K562 (cell line): ENCODE results near the gene NR2E1. TPM values are rescaled to one million over a fixed set of nuclear protein-coding genes. Genes with fewer than 3 reads are reported as not detected.

Experiments used
- ATAC-seq: fragments of 200-7000 bp; cut with Tn5 transposase; 3 replicates; pipeline ENCODE4 v1.9.1; 2020; ENCODE audit warnings: moderate library complexity
- BruUV-seq: library from RNA; stranded (reverse); fragments of 400-500 nt; replicated peaks from 2 replicates; lab custom pipeline; 2021; lab: Mats Ljungman, UMichigan
- CTCF ChIA-PET: fragments of 300-600 bp; formaldehyde crosslinking; extraction: SDS; loops from one replicate; lab custom pipeline; 2021; ENCODE audit warnings: low intra/inter-chr PET ratio; lab: Yijun Ruan, JAX
- POLR2A ChIA-PET: fragments of 300-600, 350-650 bp; sonication (Branson Sonifier 250); formaldehyde crosslinking; extraction: SDS; loops from one replicate; lab custom pipeline; 2021; ENCODE audit warnings: antibody characterized with exemption, inconsistent platforms; lab: Yijun Ruan, JAX
- DNase-seq, 4 experiments: peaks; one replicate each; pipeline versions ENCODE4 v3.0.0 to v3.0.0-alpha.2; 2011 to 2018; ENCODE audit warnings: low spot score in 3 of 4, mixed read lengths in 3 of 4; ENCODE audit errors: extremely low read depth in 1 of 4
- FAIRE-seq: peaks from 2 replicates; lab custom pipeline; 2011; peaks lifted over from hg19 to GRCh38; lab: Jason Lieb, UNC
- H2AFZ ChIP-seq: 2 replicates; pipeline ENCODE4 v1.6.0; 2011; ENCODE audit warnings: low read depth, low read length, control low read depth, inconsistent platforms
- H3K27ac ChIP-seq: fragments of 200-600 bp; 3 replicates; pipeline ENCODE4 v1.8.0; 2011; ENCODE audit warnings: low read depth, mild to moderate bottlenecking, control low read depth, inconsistent platforms, low read length, moderate library complexity, mixed read lengths; ENCODE audit errors: extremely low read depth
- H3K27me3 ChIP-seq, 2 experiments: fragments of 300-600 bp in 1 of 2; 2 replicates in 1 of 2; 3 replicates in 1 of 2; pipeline versions ENCODE4 v1.6.0 to v1.8.0; 2011; ENCODE audit warnings: inconsistent platforms in 2 of 2, low read length in 2 of 2, mild to moderate bottlenecking in 1 of 2, mixed read lengths in 1 of 2, moderate library complexity in 1 of 2; ENCODE audit not compliant: control insufficient read depth in 2 of 2, insufficient read depth in 2 of 2
- H3K36me3 ChIP-seq: fragments of 300-600 bp; 3 replicates; pipeline ENCODE4 v1.8.0; 2011; ENCODE audit warnings: mild to moderate bottlenecking, low read length, inconsistent platforms; ENCODE audit not compliant: control insufficient read depth, insufficient read depth
- H3K4me1 ChIP-seq, 2 experiments: fragments of 200-600 bp in 1 of 2; replicated peaks in 1 of 2; 2 replicates in 1 of 2; 3 replicates in 1 of 2; pipeline versions ENCODE4 v1.5.1 to v1.8.0; 2011; ENCODE audit warnings: inconsistent platforms in 2 of 2, low read length in 2 of 2, mild to moderate bottlenecking in 1 of 2, mixed read lengths in 1 of 2, moderate library complexity in 1 of 2; ENCODE audit not compliant: control insufficient read depth in 2 of 2, insufficient read depth in 2 of 2
- H3K4me2 ChIP-seq: 2 replicates; pipeline ENCODE4 v1.6.1; 2011; ENCODE audit warnings: low read length, control low read depth, inconsistent platforms, mixed read lengths; ENCODE audit not compliant: insufficient read depth
- H3K4me3 ChIP-seq: fragments of 200-600 bp; sonication (generic), shearing (Covaris generic); 2 replicates; pipeline ENCODE4 v1.5.1; 2016; ENCODE audit warnings: control low read depth, inconsistent platforms
- H3K79me2 ChIP-seq: fragments of 200-600 bp; 3 replicates; pipeline ENCODE4 v1.8.0; 2011; ENCODE audit warnings: low read length, inconsistent platforms; ENCODE audit not compliant: control insufficient read depth, insufficient read depth
- H3K9ac ChIP-seq, 2 experiments: 2 replicates each; pipeline versions ENCODE4 v1.6.0 to v1.6.1; 2011; ENCODE audit warnings: low read depth in 2 of 2, low read length in 2 of 2, control low read depth in 1 of 2, inconsistent platforms in 1 of 2, mild to moderate bottlenecking in 1 of 2, mixed read lengths in 1 of 2; ENCODE audit not compliant: insufficient read depth in 1 of 2
- H3K9me1 ChIP-seq: one replicate; pipeline ENCODE4 v1.6.0; 2011; ENCODE audit warnings: inconsistent platforms, mild to moderate bottlenecking, low read length, moderate library complexity; ENCODE audit not compliant: control insufficient read depth, insufficient read depth
- H3K9me3 ChIP-seq: replicated peaks from 2 replicates; pipeline ENCODE4 v1.5.1; 2011; ENCODE audit warnings: low read depth, low read length, inconsistent platforms; ENCODE audit not compliant: control insufficient read depth, insufficient read depth
- H4K20me1 ChIP-seq: replicated peaks from 2 replicates; pipeline ENCODE4 v1.6.1; 2011; ENCODE audit warnings: low read length, inconsistent platforms, mixed read lengths; ENCODE audit not compliant: control insufficient read depth, insufficient read depth
- CBFA2T3 ChIP-seq: fragments of 450-650 bp; IDR thresholded peaks from 2 replicates; pipeline ENCODE4 v1.6.1; 2017
- KDM1A ChIP-seq, 2 experiments: fragments of 450-650 bp; IDR thresholded peaks; 2 replicates each; pipeline ENCODE4 v1.6.1; 2016; ENCODE audit warnings: mild to moderate bottlenecking in 2 of 2
- MTA2 ChIP-seq: fragments of 450-650 bp; IDR thresholded peaks from 2 replicates; pipeline ENCODE4 v1.6.1; 2016; ENCODE audit warnings: low read depth
- RCOR1 ChIP-seq, 2 experiments: IDR thresholded peaks; 2 replicates each; pipeline ENCODE4 v1.6.1; 2012; ENCODE audit warnings: low read depth in 2 of 2, low read length in 2 of 2, borderline replicate concordance in 1 of 2, improper control_type of control experiment in 1 of 2
- TAL1 ChIP-seq: fragments of 450-650 bp; IDR thresholded peaks from 2 replicates; pipeline ENCODE4 v1.6.1; 2016; ENCODE audit warnings: mild to moderate bottlenecking
- TCF3 ChIP-seq: sonication (generic); formaldehyde crosslinking; IDR thresholded peaks from 2 replicates; pipeline ENCODE4 v1.4.0; 2020; ENCODE audit warnings: mild to moderate bottlenecking, missing genetic modification reagents
- TEAD4 ChIP-seq, 2 experiments: sonication (generic) in 1 of 2; formaldehyde crosslinking in 1 of 2; IDR thresholded peaks; 2 replicates each; pipeline versions ENCODE4 v1.6.1 to v1.8.0; 2012 to 2022; ENCODE audit warnings: borderline replicate concordance in 1 of 2, inconsistent platforms in 1 of 2, low read length in 1 of 2, mild to moderate bottlenecking in 1 of 2, missing genetic modification reagents in 1 of 2
- ZC3H8 ChIP-seq: fragments of 450-650 bp; IDR thresholded peaks from 2 replicates; pipeline ENCODE4 v1.6.1; 2017
- ZNF311 ChIP-seq: fragments of 250-450 bp; sonication (Bioruptor Pico); IDR thresholded peaks from 2 replicates; pipeline ENCODE4 v1.4.0; 2020; ENCODE audit warnings: mild to moderate bottlenecking, moderate library complexity
- WGBS: fragments of 100-300 bp; shearing (Covaris generic); methylation state at CpG from one replicate; pipeline ENCODE4 v1.1.6; 2016; ENCODE audit warnings: low coverage, mixed read lengths; ENCODE audit not compliant: insufficient coverage; ENCODE audit errors: missing lambda C conversion rate; 5-methylcytosine and 5-hydroxymethylcytosine counted together
- in situ Hi-C: fragments of 300-500 bp; cut with MboI; formaldehyde crosslinking; loops from 4 replicates; pipeline ENCODE4 v1.15.0; 2018; ENCODE audit warnings: inconsistent platforms, mixed read lengths
- intact Hi-C: fragments of 100-400 bp; cut with micrococcal nuclease; formaldehyde crosslinking; loops from 2 replicates; pipeline ENCODE4 v1.14.2; 2022
- polyA plus RNA-seq, 8 experiments: library from polyadenylated mRNA; depleted of rRNA in 4 of 8; stranded (reverse) in 5 of 8; unstranded in 3 of 8; fragments of >200 nt; fragmentation: Nextera tagmentation in 2 of 8; fragmentation: Illumina TruSeq in 1 of 8; extraction: Ambion mirVana in 2 of 8; extraction: Trizol in 1 of 8; gene quantifications; 2 replicates each; pipeline versions ENCODE4 v1.2.1 to v1.2.3, GENCODE V29; 2011 to 2014; ENCODE audit warnings: inconsistent platforms in 1 of 8, missing spikeins in 1 of 8
- total RNA-seq, 7 experiments: library from RNA; depleted of rRNA in 6 of 7; stranded (reverse); fragments of >200 nt in 6 of 7; fragmentation: Illumina TruSeq in 2 of 7; extraction: Trizol in 2 of 7; gene quantifications; 2 replicates each; pipeline versions ENCODE4 v1.2.1 to v1.2.3, GENCODE V29; 2011 to 2021; ENCODE audit warnings: low replicate concordance in 1 of 7
- TF ChIP-seq, protein P1 (sequence below): fragments of 150-350 bp; IDR thresholded peaks from 2 replicates; pipeline ENCODE4 v1.6.1; 2014; ENCODE audit warnings: low read depth, mild to moderate bottlenecking, low read length, borderline replicate concordance
- TF ChIP-seq, protein P2 (sequence below), 2 experiments: fragments of 150-350 bp in 1 of 2; IDR thresholded peaks; 2 replicates each; pipeline ENCODE4 v1.6.1; 2012 to 2016; ENCODE audit warnings: low read depth in 2 of 2, low read length in 2 of 2, mild to moderate bottlenecking in 1 of 2, moderate library complexity in 1 of 2
- TF ChIP-seq, protein P3 (sequence below): fragments of 450-650 bp; formaldehyde crosslinking; IDR thresholded peaks from 2 replicates; pipeline ENCODE4 v1.4.0; 2020; ENCODE audit warnings: mild to moderate bottlenecking, moderate library complexity
- TF ChIP-seq, protein P4 (sequence below): sonication (generic); formaldehyde crosslinking; IDR thresholded peaks from 2 replicates; pipeline ENCODE4 v1.5.0; 2020; ENCODE audit warnings: missing genetic modification reagents

NR2E1 gene
- total and polyA plus RNA-seq, 9 of the 15 experiments (the other 6 are each of a cell fraction or from before 2014, with no cell fraction given) = not detected

DNA sequence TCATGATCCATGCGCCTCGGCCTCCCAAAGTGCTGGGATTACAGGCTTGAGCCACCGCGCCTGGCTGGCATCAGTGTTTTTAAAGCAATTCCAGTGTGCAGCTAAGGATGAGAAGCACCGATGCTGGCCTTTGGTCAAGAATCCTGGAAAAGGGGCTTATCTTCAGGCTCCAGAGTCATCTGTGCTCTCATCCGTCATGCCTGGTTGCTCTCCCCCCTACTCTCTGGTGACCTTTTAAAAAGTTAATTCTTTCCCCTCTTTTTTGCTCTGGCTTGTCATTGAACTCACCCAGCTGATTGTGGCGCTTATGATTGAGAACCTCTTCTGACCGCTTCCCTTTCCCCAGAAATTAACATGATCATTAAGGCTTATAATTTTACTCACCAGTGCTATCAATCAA is 28.7 kb downstream of the NR2E1 start:
- no peaks in the 10 kb centered on the region for H3K36me3 ChIP-seq
- WGBS = 3% methylated on average over 8 of the region's 8 CpGs
- POLR2A ChIA-PET = interaction anchor here (0.9 to 1.1 kb wide), 2 partner anchors 20 to 23 kb away, joined by 3 read pairs; no protein-coding TSS in a partner anchor
- no peak for FAIRE-seq
- H3K9ac ChIP-seq = no peak overlapping the region
- intact Hi-C loops (no loop called here), in situ Hi-C loops (no loop called here)
- no peak overlapping the region for H2AFZ ChIP-seq
- peak; percentile 33; the same call in 2 of the 3 replicates for ATAC-seq
- peaks cover 13 to 18% of the 10 kb centered on the region in 2 experiments; a peak in 4 of 5 replicates for H3K27me3 ChIP-seq
- DNase-seq = peak in 1 of 4 experiments; percentile 41
- H3K4me1 ChIP-seq = peaks cover 2 to 9% of the 10 kb centered on the region in 2 experiments; a peak in 3 of 5 replicates
- no peak overlapping the region for H3K4me2 ChIP-seq
- H3K9me1 ChIP-seq = no peaks in the 10 kb centered on the region
- 0 out of 2 replicates have a peak, but pooled peaks cover 3% of the 10 kb centered on the region for H4K20me1 ChIP-seq
- H3K9me3 ChIP-seq = no peaks in the 10 kb centered on the region
- no peak overlapping the region for H3K4me3 ChIP-seq
- CTCF ChIA-PET = no interaction called here
- H3K27ac ChIP-seq = no peak overlapping the region
- no TSS peak for BruUV-seq
- no peaks in the 10 kb centered on the region for H3K79me2 ChIP-seq
- TF ChIP-seq, protein P1, sequence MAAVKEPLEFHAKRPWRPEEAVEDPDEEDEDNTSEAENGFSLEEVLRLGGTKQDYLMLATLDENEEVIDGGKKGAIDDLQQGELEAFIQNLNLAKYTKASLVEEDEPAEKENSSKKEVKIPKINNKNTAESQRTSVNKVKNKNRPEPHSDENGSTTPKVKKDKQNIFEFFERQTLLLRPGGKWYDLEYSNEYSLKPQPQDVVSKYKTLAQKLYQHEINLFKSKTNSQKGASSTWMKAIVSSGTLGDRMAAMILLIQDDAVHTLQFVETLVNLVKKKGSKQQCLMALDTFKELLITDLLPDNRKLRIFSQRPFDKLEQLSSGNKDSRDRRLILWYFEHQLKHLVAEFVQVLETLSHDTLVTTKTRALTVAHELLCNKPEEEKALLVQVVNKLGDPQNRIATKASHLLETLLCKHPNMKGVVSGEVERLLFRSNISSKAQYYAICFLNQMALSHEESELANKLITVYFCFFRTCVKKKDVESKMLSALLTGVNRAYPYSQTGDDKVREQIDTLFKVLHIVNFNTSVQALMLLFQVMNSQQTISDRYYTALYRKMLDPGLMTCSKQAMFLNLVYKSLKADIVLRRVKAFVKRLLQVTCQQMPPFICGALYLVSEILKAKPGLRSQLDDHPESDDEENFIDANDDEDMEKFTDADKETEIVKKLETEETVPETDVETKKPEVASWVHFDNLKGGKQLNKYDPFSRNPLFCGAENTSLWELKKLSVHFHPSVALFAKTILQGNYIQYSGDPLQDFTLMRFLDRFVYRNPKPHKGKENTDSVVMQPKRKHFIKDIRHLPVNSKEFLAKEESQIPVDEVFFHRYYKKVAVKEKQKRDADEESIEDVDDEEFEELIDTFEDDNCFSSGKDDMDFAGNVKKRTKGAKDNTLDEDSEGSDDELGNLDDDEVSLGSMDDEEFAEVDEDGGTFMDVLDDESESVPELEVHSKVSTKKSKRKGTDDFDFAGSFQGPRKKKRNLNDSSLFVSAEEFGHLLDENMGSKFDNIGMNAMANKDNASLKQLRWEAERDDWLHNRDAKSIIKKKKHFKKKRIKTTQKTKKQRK = no peak
- TF ChIP-seq TCF3 (peak; percentile 61), KDM1A (IDR thresholded peaks at IDR 0.05) (peak; percentile 45 to 77; a peak in 3 of 4 replicates), TAL1 (peak; percentile 62), ZC3H8 (no peak), MTA2 (peak; percentile 36; the same call in 1 of the 2 replicates), CBFA2T3 (peak; percentile 72), RCOR1 (IDR thresholded peaks at IDR 0.05; ENCODE audit: borderline replicate concordance in 1 of 2, low read depth in 2 of 2, low read length in 2 of 2) (0 out of 4 replicates have a peak, but pooled peaks of 1 of the 2 experiments have one; percentile 10), TEAD4 (IDR thresholded peaks at IDR 0.05; ENCODE audit: low read length) (0 out of 2 replicates have a peak, but pooled peaks have one; percentile 34), TEAD4 (CRISPR knock-in tag; IDR thresholded peaks at IDR 0.05; ENCODE audit: borderline replicate concordance) (no peak), ZNF311 (no peak)
- TF ChIP-seq, protein P2, sequence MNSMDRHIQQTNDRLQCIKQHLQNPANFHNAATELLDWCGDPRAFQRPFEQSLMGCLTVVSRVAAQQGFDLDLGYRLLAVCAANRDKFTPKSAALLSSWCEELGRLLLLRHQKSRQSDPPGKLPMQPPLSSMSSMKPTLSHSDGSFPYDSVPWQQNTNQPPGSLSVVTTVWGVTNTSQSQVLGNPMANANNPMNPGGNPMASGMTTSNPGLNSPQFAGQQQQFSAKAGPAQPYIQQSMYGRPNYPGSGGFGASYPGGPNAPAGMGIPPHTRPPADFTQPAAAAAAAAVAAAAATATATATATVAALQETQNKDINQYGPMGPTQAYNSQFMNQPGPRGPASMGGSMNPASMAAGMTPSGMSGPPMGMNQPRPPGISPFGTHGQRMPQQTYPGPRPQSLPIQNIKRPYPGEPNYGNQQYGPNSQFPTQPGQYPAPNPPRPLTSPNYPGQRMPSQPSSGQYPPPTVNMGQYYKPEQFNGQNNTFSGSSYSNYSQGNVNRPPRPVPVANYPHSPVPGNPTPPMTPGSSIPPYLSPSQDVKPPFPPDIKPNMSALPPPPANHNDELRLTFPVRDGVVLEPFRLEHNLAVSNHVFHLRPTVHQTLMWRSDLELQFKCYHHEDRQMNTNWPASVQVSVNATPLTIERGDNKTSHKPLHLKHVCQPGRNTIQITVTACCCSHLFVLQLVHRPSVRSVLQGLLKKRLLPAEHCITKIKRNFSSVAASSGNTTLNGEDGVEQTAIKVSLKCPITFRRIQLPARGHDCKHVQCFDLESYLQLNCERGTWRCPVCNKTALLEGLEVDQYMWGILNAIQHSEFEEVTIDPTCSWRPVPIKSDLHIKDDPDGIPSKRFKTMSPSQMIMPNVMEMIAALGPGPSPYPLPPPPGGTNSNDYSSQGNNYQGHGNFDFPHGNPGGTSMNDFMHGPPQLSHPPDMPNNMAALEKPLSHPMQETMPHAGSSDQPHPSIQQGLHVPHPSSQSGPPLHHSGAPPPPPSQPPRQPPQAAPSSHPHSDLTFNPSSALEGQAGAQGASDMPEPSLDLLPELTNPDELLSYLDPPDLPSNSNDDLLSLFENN (IDR thresholded peaks at IDR 0.05; ENCODE audit: low read depth in 2 of 2, low read length in 2 of 2) = no peak
- TF ChIP-seq, protein P3, sequence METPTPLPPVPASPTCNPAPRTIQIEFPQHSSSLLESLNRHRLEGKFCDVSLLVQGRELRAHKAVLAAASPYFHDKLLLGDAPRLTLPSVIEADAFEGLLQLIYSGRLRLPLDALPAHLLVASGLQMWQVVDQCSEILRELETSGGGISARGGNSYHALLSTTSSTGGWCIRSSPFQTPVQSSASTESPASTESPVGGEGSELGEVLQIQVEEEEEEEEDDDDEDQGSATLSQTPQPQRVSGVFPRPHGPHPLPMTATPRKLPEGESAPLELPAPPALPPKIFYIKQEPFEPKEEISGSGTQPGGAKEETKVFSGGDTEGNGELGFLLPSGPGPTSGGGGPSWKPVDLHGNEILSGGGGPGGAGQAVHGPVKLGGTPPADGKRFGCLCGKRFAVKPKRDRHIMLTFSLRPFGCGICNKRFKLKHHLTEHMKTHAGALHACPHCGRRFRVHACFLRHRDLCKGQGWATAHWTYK (CRISPR knock-in tag) = no peak
- TF ChIP-seq, protein P4, sequence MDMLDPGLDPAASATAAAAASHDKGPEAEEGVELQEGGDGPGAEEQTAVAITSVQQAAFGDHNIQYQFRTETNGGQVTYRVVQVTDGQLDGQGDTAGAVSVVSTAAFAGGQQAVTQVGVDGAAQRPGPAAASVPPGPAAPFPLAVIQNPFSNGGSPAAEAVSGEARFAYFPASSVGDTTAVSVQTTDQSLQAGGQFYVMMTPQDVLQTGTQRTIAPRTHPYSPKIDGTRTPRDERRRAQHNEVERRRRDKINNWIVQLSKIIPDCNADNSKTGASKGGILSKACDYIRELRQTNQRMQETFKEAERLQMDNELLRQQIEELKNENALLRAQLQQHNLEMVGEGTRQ (CRISPR knock-in tag) = no peak
